Upper lobe of left lung (tissue), 6 donors: ENCODE measurements around the gene DMGDH. TPM values are rescaled to one million over a fixed set of nuclear protein-coding genes. Genes with fewer than 3 reads are reported as not detected.

Experiments
- ATAC-seq, 2 donors: fragments of 200-7000 bp; cut with Tn5 transposase; one replicate each; pipeline ENCODE4 v1.9.1; 2022; ENCODE audit warnings: mild to moderate bottlenecking in 2 of 2, moderate library complexity in 2 of 2; ENCODE audit not compliant: low FRiP score in 2 of 2
- DNase-seq, 2 donors: peaks; one replicate each; pipeline ENCODE4 v3.0.0-alpha.2; 2019 to 2020
- H3K27ac ChIP-seq, 4 donors: fragments of 200-600 bp; sonication (generic); one replicate each; pipeline ENCODE4 v1.5.1; 2016 to 2019
- H3K27me3 ChIP-seq, 4 donors: fragments of 200-600 bp; sonication (generic); one replicate each; pipeline ENCODE4 v1.5.1; 2017 to 2019
- H3K36me3 ChIP-seq, 4 donors: fragments of 200-600 bp; sonication (generic); one replicate each; pipeline ENCODE4 v1.5.1; 2016 to 2019
- H3K4me1 ChIP-seq, 4 donors: fragments of 200-600 bp; sonication (generic); one replicate each; pipeline ENCODE4 v1.5.1; 2018 to 2019
- H3K4me3 ChIP-seq, 4 donors: fragments of 200-600 bp; sonication (generic); one replicate each; pipeline ENCODE4 v1.5.1; 2017 to 2019; ENCODE audit warnings: mild to moderate bottlenecking in 2 of 4, moderate library complexity in 1 of 4
- H3K9me3 ChIP-seq, 4 donors: fragments of 200-600 bp; sonication (generic); one replicate each; pipeline ENCODE4 v1.5.1; 2018 to 2019
- CTCF ChIP-seq, 6 experiments: fragments of 450-650 bp in 4 of 6; fragments of 200-600 bp in 2 of 6; sonication (generic) in 2 of 6; IDR thresholded peaks; one replicate each; pipeline ENCODE4 v1.5.1; 2016 to 2019; ENCODE audit warnings: antibody characterized with exemption in 6 of 6
- EP300 ChIP-seq, 4 donors: sonication (generic); formaldehyde crosslinking; IDR thresholded peaks; one replicate each; pipeline ENCODE4 v1.5.1; 2017; ENCODE audit warnings: antibody characterized with exemption in 4 of 4, control low read depth in 2 of 4
- POLR2A ChIP-seq, 4 donors: fragments of 450-650 bp; IDR thresholded peaks; one replicate each; pipeline ENCODE4 v1.5.1; 2016 to 2017; ENCODE audit warnings: antibody characterized with exemption in 4 of 4, mild to moderate bottlenecking in 2 of 4
- POLR2AphosphoS5 ChIP-seq, 2 donors: sonication (generic); formaldehyde crosslinking; IDR thresholded peaks; one replicate each; pipeline ENCODE4 v1.5.1; 2017; ENCODE audit warnings: antibody characterized with exemption in 2 of 2
- WGBS, 2 donors: methylation state at CpG; one replicate each; pipeline ENCODE4 v1.1.5; 2017 to 2018; 5-methylcytosine and 5-hydroxymethylcytosine counted together
- total RNA-seq, 6 donors: library from RNA; depleted of rRNA in 4 of 6; stranded (reverse); fragments of >200 nt in 4 of 6; gene quantifications; one replicate each; pipeline versions ENCODE4 v1.1.0 to v1.2.1, GENCODE V29; 2016 to 2021
- donor health status: DM: no; HTN: no; CAD: no; lungs with moderate emphysema.
- donor health status: DM: no; HTN: yes; CAD: no; lungs with severe emphysema.

DMGDH gene
- total RNA-seq, 6 donors from 2014 or later: 0.46 to 1.3 (median 1.1) TPM

GRCh38 chr5:79075646-79076426, 6.4 kb upstream of the DMGDH start:
- no peak overlapping the region for H3K4me3 ChIP-seq
- H3K9me3 ChIP-seq: peaks cover 0 to 3% (median 0%) of the 10 kb centered on the region in 4 donors
- ATAC-seq: no peak
- H3K27me3 ChIP-seq: no peaks in the 10 kb centered on the region
- TF ChIP-seq EP300 (IDR thresholded peaks at IDR 0.05) (no peak), POLR2A (IDR thresholded peaks at IDR 0.05) (no peak), POLR2AphosphoS5 (IDR thresholded peaks at IDR 0.05) (no peak), CTCF (IDR thresholded peaks at IDR 0.05) (no peak)
- no peak for DNase-seq
- H3K36me3 ChIP-seq: no peaks in the 10 kb centered on the region
- 86 to 88% methylated on average over 11 of the region's 11 CpGs for WGBS, 2 donors
- H3K4me1 ChIP-seq: no peaks in the 10 kb centered on the region
- H3K27ac ChIP-seq: no peak overlapping the region

GRCh38 chr5:79074641-79075040, 5.2 kb upstream of the DMGDH start:
- Histone ChIP-seq H3K4me3 (no peak overlapping the region), H3K4me1 (peaks cover 0 to 9% (median 0%) of the 10 kb centered on the region in 4 donors), H3K9me3 (peaks cover 0 to 3% (median 0%) of the 10 kb centered on the region in 4 donors), H3K27me3 (peaks cover 0 to 2% (median under 1%) of the 10 kb centered on the region in 4 donors), H3K36me3 (no peaks in the 10 kb centered on the region), H3K27ac (no peak overlapping the region)
- 78 to 89% methylated on average over 6 of the region's 6 CpGs for WGBS, 2 donors
- ATAC-seq (no peak), DNase-seq (no peak)
- TF ChIP-seq EP300 (IDR thresholded peaks at IDR 0.05): no peak
- no peak for TF ChIP-seq POLR2A (IDR thresholded peaks at IDR 0.05)

- TF ChIP-seq EP300 (IDR thresholded peaks at IDR 0.05) (no peak), CTCF (IDR thresholded peaks at IDR 0.05) (no peak), POLR2AphosphoS5 (IDR thresholded peaks at IDR 0.05) (no peak), POLR2A (IDR thresholded peaks at IDR 0.05) (no peak)
- peak overlapping the region in 1 of 4 donors; percentile 15 for H3K27ac ChIP-seq
- peaks cover 0 to 12% (median 0%) of the 10 kb centered on the region in 4 donors for H3K4me1 ChIP-seq
- peak overlapping the region in 3 of 4 donors; percentile 35 to 44 (median 41) for H3K4me3 ChIP-seq
- H3K27me3 ChIP-seq: peaks cover 0 to 6% (median 2%) of the 10 kb centered on the region in 4 donors
- 38% methylated on average over 9 of the region's 9 CpGs for WGBS, 2 donors
- peak; percentile 24 to 29 for ATAC-seq
- H3K9me3 ChIP-seq: peaks cover 0 to 3% (median 0%) of the 10 kb centered on the region in 4 donors
- no peak for DNase-seq
- H3K36me3 ChIP-seq: no peaks in the 10 kb centered on the region
Observed at GRCh38 chr5:79070350-79070667, 835 bp upstream of the DMGDH start.

GRCh38 chr5:79062436-79062835, 7.0 kb downstream of the DMGDH start:
- Histone ChIP-seq H3K27me3 (no peaks in the 10 kb centered on the region), H3K36me3 (no peaks in the 10 kb centered on the region), H3K4me3 (no peak overlapping the region), H3K4me1 (no peaks in the 10 kb centered on the region), H3K27ac (no peak overlapping the region), H3K9me3 (no peaks in the 10 kb centered on the region)
- ATAC-seq: no peak
- 96 to 100% methylated on average over 3 of the region's 3 CpGs for WGBS, 2 donors
- no peak for TF ChIP-seq EP300 (IDR thresholded peaks at IDR 0.05)
- TF ChIP-seq CTCF (IDR thresholded peaks at IDR 0.05): no peak
- TF ChIP-seq POLR2AphosphoS5 (IDR thresholded peaks at IDR 0.05): no peak
- no peak for TF ChIP-seq POLR2A (IDR thresholded peaks at IDR 0.05)
- no peak for DNase-seq

- Histone ChIP-seq H3K9me3 (no peaks in the 10 kb centered on the region), H3K4me1 (no peaks in the 10 kb centered on the region), H3K27ac (no peak overlapping the region), H3K27me3 (no peaks in the 10 kb centered on the region), H3K4me3 (no peak overlapping the region), H3K36me3 (no peaks in the 10 kb centered on the region)
- ATAC-seq: no peak
- TF ChIP-seq POLR2A (IDR thresholded peaks at IDR 0.05): no peak
- TF ChIP-seq EP300 (IDR thresholded peaks at IDR 0.05): no peak
- no peak for TF ChIP-seq CTCF (IDR thresholded peaks at IDR 0.05)
- no peak for TF ChIP-seq POLR2AphosphoS5 (IDR thresholded peaks at IDR 0.05)
- no peak for DNase-seq
- WGBS, 2 donors: 89 to 98% methylated on average over 4 of the region's 4 CpGs
Observed at GRCh38 chr5:79059674-79060073, 9.8 kb downstream of the DMGDH start.
